HEK293T (cell line): ENCODE data around the gene MANSC1.

Source experiments
- FOXK2 ChIP-seq: fragments of 450-650 bp; IDR thresholded peaks from 2 replicates; pipeline ENCODE4 v1.6.1; 2016; ENCODE audit warnings: mild to moderate bottlenecking
- SUZ12 ChIP-seq: fragments of 450-650 bp; IDR thresholded peaks from 2 replicates; pipeline ENCODE4 v1.6.1; 2016; ENCODE audit warnings: mild to moderate bottlenecking
- TF ChIP-seq, protein P1 (sequence below): fragments of 450-650 bp; IDR thresholded peaks from 2 replicates; pipeline ENCODE4 v1.6.1; 2016

DNA sequence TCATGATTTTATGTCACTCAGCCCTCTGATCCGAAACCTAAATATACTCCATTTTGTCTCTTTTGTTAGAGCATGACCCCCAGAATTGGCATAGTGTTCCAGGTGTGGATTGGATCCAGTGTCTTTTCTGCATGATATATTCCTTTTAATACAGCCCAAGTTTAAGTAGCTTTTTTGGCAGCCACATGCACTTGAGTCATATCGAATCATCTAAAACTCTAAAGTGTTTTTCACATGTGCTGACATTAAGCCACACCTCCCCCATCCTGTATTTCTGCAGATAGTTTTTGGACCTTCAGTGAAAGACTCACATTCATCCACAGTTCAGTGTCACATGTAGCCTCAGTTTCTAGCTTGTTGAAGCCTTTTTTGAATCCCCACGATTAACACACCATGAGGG is 37.5 kb upstream of the MANSC1 start:
- TF ChIP-seq SUZ12 (no peak), FOXK2 (no peak)
- TF ChIP-seq, protein P1, sequence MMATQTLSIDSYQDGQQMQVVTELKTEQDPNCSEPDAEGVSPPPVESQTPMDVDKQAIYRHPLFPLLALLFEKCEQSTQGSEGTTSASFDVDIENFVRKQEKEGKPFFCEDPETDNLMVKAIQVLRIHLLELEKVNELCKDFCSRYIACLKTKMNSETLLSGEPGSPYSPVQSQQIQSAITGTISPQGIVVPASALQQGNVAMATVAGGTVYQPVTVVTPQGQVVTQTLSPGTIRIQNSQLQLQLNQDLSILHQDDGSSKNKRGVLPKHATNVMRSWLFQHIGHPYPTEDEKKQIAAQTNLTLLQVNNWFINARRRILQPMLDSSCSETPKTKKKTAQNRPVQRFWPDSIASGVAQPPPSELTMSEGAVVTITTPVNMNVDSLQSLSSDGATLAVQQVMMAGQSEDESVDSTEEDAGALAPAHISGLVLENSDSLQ = no peak
